ENCODE data around the gene C2orf92. TPM values are rescaled to one million over a fixed set of nuclear protein-coding genes. Genes with fewer than 3 reads are reported as not detected.

The C2orf92 gene
- total and polyA plus RNA-seq, 7 donors: 0.89 to 3.6 (median 1.9) TPM

GRCh38 chr2:97727296-97727695, 57.8 kb downstream of the C2orf92 start:
- intact Hi-C loops (cut with DNase I): no loop called here
- peaks cover 6% of the 10 kb centered on the region for H3K9me3 ChIP-seq
- H3K4me3 ChIP-seq: no peak overlapping the region
- no peak for TF ChIP-seq CTCF (IDR thresholded peaks at IDR 0.05)
- 74 to 84% (median 75%) methylated on average over 7 of the region's 7 CpGs for WGBS, 3 donors
- no peak overlapping the region for H3K27ac ChIP-seq
- no peak for ATAC-seq
- DNase-seq: no peak
- no peaks in the 10 kb centered on the region for H3K36me3 ChIP-seq (ENCODE audit: insufficient read depth in 1 of 2, low read depth in 1 of 2)
- H3K4me1 ChIP-seq: no peaks in the 10 kb centered on the region
- H3K27me3 ChIP-seq (ENCODE audit: insufficient read depth in 3 of 3, low read length in 2 of 3): no peaks in the 10 kb centered on the region

- no peaks in the 10 kb centered on the region for H3K36me3 ChIP-seq (ENCODE audit: insufficient read depth in 1 of 2, low read depth in 1 of 2)
- peaks cover 6% of the 10 kb centered on the region for H3K9me3 ChIP-seq
- no peak for TF ChIP-seq CTCF (IDR thresholded peaks at IDR 0.05)
- H3K27me3 ChIP-seq (ENCODE audit: insufficient read depth in 3 of 3, low read length in 2 of 3): no peaks in the 10 kb centered on the region
- ATAC-seq (peak; percentile 29 to 59 (median 46)), DNase-seq (no peak)
- H3K27ac ChIP-seq: no peak overlapping the region
- WGBS, 3 donors: 43 to 62% (median 52%) methylated on average over 12 of the region's 12 CpGs
- no peaks in the 10 kb centered on the region for H3K4me1 ChIP-seq
- intact Hi-C loops (cut with DNase I): no loop called here
- no peak overlapping the region for H3K4me3 ChIP-seq
Measured at GRCh38 chr2:97728091-97728731, 58.7 kb downstream of the C2orf92 start.

GRCh38 chr2:97730245-97730644, 60.7 kb downstream of the C2orf92 start:
- no peaks in the 10 kb centered on the region for H3K36me3 ChIP-seq (ENCODE audit: insufficient read depth in 1 of 2, low read depth in 1 of 2)
- H3K4me3 ChIP-seq: no peak overlapping the region
- H3K27me3 ChIP-seq (ENCODE audit: insufficient read depth in 3 of 3, low read length in 2 of 3): no peaks in the 10 kb centered on the region
- ATAC-seq (no peak), DNase-seq (no peak)
- peaks cover 6% of the 10 kb centered on the region for H3K9me3 ChIP-seq
- no peak for TF ChIP-seq CTCF (IDR thresholded peaks at IDR 0.05)
- H3K4me1 ChIP-seq: no peaks in the 10 kb centered on the region
- intact Hi-C loops (cut with DNase I): no loop called here
- no peak overlapping the region for H3K27ac ChIP-seq
- WGBS, 3 donors: 54 to 80% (median 71%) methylated on average over 1 of the region's 1 CpG

GRCh38 chr2:97731274-97732020, 61.9 kb downstream of the C2orf92 start:
- ATAC-seq (no peak), DNase-seq (no peak)
- 63 to 72% (median 63%) methylated on average over 12 of the region's 12 CpGs for WGBS, 3 donors
- Histone ChIP-seq H3K9me3 (peaks cover 6% of the 10 kb centered on the region), H3K27me3 (ENCODE audit: insufficient read depth in 3 of 3, low read length in 2 of 3) (no peaks in the 10 kb centered on the region), H3K36me3 (ENCODE audit: insufficient read depth in 1 of 2, low read depth in 1 of 2) (no peaks in the 10 kb centered on the region), H3K4me1 (no peaks in the 10 kb centered on the region), H3K4me3 (no peak overlapping the region), H3K27ac (no peak overlapping the region)
- TF ChIP-seq CTCF (IDR thresholded peaks at IDR 0.05): no peak
- intact Hi-C loops (cut with DNase I): no loop called here

Data from psoas muscle (tissue), 8 donors.